ENCODE measurements around the gene NSG1.
"Not testable (repeated sequence)": the region's sequence is repeated elsewhere in the genome, so short reads cannot be mapped to it uniquely, and the experiment has no call there.

The NSG1 gene

DNA sequence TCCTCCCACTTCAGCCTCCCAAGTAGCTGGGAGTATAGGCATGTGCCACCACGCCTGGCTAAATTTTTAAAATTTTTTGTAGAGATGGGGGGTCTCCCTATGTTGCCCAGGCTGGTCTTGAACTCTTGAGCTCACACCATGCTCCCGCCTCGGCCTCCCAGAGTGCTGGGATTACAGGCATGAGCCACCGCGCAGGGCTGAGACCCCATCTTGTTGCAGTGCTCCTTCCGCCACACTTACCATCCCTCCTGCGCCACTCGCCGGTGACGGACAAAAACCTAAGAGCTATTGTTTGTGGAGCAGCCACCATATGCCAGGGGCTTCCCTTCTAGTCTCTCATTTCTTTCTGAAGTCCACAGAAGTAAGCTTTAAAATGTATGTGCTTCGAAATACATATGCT, 34.5 kb downstream of the NSG1 start:
- H3K27ac ChIP-seq, result no peak overlapping the region

DNA sequence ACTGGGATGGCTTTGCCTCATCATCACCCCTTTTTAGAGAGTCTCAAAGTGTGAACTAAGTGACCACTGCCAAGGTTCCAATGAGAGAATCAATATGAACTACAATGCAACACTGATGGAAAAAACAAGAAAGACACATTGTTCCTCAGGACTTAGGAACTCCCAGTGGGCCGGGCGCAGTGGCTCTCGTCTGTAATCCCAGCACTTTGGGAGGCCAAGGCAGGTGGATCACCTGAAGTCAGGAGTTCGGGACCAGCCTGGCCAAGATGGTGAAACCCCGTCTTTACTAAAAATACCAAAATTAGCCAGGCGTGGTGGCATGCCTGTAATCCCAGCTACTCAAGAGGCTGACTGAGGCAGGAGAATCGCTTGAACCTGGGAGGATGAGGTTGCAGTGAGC, 35.2 kb downstream of the NSG1 start:
- not testable (repeated sequence) for H3K27ac ChIP-seq

More for the DNA sequence above, 34.5 kb downstream of the NSG1 start:
- TF ChIP-seq, protein P1, sequence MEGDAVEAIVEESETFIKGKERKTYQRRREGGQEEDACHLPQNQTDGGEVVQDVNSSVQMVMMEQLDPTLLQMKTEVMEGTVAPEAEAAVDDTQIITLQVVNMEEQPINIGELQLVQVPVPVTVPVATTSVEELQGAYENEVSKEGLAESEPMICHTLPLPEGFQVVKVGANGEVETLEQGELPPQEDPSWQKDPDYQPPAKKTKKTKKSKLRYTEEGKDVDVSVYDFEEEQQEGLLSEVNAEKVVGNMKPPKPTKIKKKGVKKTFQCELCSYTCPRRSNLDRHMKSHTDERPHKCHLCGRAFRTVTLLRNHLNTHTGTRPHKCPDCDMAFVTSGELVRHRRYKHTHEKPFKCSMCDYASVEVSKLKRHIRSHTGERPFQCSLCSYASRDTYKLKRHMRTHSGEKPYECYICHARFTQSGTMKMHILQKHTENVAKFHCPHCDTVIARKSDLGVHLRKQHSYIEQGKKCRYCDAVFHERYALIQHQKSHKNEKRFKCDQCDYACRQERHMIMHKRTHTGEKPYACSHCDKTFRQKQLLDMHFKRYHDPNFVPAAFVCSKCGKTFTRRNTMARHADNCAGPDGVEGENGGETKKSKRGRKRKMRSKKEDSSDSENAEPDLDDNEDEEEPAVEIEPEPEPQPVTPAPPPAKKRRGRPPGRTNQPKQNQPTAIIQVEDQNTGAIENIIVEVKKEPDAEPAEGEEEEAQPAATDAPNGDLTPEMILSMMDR (conservative IDR thresholded peaks at IDR 0.05), result no peak

DNA sequence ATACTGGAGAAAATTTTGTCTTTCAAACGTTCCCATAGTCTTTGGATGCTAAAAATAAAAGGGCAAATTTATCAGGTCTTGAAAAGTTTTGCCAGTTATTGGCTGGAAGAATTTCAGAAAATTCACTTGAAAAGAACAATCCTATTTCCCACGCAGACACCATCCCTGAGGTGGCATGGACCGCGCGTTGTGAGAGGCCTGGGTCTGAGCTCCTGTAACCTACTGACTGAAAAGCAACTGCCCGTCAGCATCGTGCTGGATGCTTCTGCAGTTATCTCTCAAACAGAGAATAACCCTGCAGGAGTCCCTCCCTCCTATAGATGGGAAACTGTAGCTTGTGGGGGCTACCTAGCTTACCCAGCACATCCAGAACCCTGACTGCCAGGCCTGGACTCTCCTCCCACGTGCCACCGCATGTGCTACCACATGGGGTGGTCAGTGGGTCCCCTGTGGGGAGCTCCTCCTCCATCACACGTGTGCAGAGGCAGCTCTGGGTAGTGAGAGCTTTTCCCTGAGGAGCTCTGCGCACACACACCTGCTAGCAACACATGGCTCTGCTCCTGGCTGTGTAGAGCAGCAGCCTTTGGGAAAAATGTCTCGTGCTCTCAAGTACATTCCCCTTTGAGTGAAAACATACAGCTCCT, 36.1 kb downstream of the NSG1 start:
- TF ChIP-seq, protein P1 (conservative IDR thresholded peaks at IDR 0.05), result no peak
- H3K27ac ChIP-seq, result no peak overlapping the region

DNA sequence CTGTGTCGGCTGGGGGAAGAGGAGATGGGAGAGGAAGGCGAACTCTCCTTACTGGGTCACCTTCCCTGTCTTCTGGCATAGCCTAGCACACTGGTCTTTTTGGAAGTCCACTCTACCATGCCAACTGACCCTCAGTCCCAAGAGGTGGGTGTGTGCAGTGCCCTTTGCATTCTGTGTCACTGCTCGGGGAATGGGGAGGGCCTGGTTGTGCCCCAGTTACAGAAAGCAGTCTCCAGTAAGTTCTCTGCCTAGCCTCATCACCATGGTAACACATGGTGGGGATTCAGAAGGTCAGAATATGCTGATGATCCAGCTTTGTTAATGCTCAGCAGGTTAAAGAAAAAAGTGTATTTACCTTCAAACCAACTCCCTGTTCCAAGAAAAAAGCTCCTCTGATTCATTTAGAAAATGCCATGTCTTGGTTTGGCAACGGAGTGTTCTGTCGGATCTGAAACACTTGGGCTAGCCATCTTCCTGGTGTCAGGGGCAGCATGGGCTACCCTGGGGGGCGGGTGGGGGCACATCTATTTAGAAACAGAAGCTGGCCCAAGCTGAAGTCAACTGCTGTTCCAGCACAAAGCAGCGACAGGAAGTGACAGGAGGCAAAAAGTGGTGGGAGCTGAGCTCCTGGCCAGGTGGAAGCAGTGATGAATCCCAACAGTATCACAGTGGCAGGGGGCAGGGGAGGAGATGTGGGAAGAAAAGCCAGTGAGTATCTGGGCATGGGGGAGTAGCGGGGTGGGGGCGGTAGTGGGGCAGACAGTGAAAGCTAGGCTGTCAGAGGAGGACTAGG, 37.0 kb downstream of the NSG1 start:
- no peak overlapping the region for H3K27ac ChIP-seq
- TF ChIP-seq, protein P1 (conservative IDR thresholded peaks at IDR 0.05), result no peak

DNA sequence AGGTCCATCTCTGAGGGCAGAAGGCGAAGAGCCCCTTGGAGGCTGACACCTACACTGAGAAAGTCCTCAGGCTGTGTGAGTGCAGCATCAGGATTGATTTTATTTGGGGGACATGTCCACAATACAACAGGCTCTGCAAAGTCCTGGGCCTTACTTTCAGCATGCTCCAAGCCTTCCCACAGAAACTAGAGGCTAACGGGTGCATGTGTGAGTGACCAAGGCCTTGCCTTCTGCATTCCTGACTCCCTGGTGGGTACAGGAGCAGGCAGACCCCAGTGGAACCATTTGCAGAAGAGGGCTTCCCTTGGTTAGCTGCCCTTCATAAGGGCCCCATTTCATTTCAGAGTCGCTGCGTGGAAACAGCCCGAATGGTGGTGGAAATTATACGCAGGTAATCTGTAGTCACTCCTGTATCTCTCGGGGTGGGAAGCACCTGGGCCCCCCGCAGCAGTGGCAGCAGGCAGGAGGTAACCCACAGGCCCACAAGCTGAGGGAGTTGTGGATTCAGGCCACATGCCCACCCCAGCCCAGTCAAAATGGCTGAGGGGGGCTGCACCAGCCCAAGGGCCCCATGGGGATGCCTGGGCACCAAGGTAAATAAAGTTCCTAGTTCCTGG, 37.7 kb downstream of the NSG1 start:
- TF ChIP-seq, protein P1 (conservative IDR thresholded peaks at IDR 0.05), result no peak
- H3K27ac ChIP-seq, result no peak overlapping the region

DNA sequence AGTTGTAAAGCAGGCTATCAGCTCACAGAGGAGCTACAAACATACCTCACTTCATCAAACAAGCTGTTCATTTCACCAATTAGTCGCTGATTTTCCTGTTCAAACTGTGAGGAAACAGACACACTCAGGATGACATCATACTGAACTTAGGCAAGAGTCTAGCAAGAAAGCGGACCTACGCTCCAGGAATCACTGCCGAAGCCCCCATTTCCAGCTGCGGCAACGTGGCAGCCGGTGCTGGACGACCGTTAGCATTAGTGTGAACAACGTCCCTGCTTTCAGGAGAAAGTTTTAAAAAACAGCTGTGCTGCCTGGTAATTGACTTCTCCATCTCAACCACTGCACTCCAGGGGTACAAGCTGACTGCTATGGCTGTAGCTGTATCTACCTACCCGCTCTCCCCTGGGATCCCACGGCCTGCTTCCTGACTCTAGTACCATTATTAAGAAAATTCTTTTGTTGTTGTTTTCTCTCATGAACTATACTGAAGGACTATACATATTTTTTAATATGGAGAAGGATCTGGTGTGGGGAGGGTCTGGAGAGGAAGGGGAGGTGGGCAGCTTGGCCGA, 38.3 kb downstream of the NSG1 start:
- TF ChIP-seq, protein P1 (conservative IDR thresholded peaks at IDR 0.05), result no peak
- H3K27ac ChIP-seq, result no peak overlapping the region

DNA sequence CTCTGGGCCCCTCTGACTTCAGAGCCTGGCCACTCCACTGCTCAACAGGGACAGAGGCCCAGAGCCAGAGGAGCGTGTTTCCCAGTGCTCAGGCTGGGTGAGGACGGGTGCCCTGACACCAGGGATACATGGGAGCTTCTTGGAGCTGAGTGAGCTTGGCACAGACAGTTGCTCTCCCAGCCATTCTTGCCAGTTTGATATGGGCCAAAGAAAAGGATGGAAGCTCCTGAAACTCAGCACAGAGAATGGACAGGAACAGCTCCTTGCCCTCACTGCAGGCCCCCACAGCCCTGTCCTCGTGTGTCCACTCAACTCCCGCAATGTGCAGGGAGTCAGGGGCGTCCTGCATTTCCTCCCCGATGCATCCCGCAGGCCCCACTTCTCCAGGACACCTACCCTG, 38.8 kb downstream of the NSG1 start:
- TF ChIP-seq, protein P1 (conservative IDR thresholded peaks at IDR 0.05), result no peak
- no peak overlapping the region for H3K27ac ChIP-seq

All from VCaP (cell line).